GM19035 (cell line): ENCODE data around the gene TTYH1.

ENCODE experiments used
- ATAC-seq: cut with Tn5 transposase; IDR thresholded peaks from one replicate; pipeline ENCODE4 v1.9.1; 2021; ENCODE audit not compliant: unreplicated experiment

TTYH1 gene

GRCh38 chr19:54421521-54421920, 6.3 kb downstream of the TTYH1 start:
- ATAC-seq, result no peak

GRCh38 chr19:54422136-54422535, 6.9 kb downstream of the TTYH1 start:
- ATAC-seq, result no peak

- no peak for ATAC-seq
Observed at GRCh38 chr19:54424201-54424600, 8.9 kb downstream of the TTYH1 start.

- no peak for ATAC-seq
Observed at GRCh38 chr19:54424660-54425381, 9.6 kb downstream of the TTYH1 start.

- ATAC-seq, result no peak
Observed at GRCh38 chr19:54425382-54425723, 10.1 kb downstream of the TTYH1 start.

- ATAC-seq, result no peak
Observed at GRCh38 chr19:54426291-54426931, 11.1 kb downstream of the TTYH1 start.

- no peak for ATAC-seq
Observed at GRCh38 chr19:54427586-54427985, 12.3 kb downstream of the TTYH1 start.

- no peak for ATAC-seq
Observed at GRCh38 chr19:54428323-54429175, 13.3 kb downstream of the TTYH1 start.

- ATAC-seq, result no peak
Observed at GRCh38 chr19:54429176-54429495, 13.9 kb downstream of the TTYH1 start.

GRCh38 chr19:54429545-54430227, 14.4 kb downstream of the TTYH1 start:
- no peak for ATAC-seq

GRCh38 chr19:54430306-54431254, 15.3 kb downstream of the TTYH1 start:
- ATAC-seq, result no peak

- no peak for ATAC-seq
Observed at GRCh38 chr19:54431255-54431838, 16.1 kb downstream of the TTYH1 start.

GRCh38 chr19:54432144-54432738, 17.0 kb downstream of the TTYH1 start:
- ATAC-seq, result no peak

- ATAC-seq, result no peak
Observed at GRCh38 chr19:54433697-54434096, 18.4 kb downstream of the TTYH1 start.

- no peak for ATAC-seq
Observed at GRCh38 chr19:54434112-54434872, 19.0 kb downstream of the TTYH1 start.

GRCh38 chr19:54434873-54435214, 19.6 kb downstream of the TTYH1 start:
- no peak for ATAC-seq

GRCh38 chr19:54435551-54436016, 20.3 kb downstream of the TTYH1 start:
- no peak for ATAC-seq

- ATAC-seq, result no peak
Observed at GRCh38 chr19:54436031-54436523, 20.8 kb downstream of the TTYH1 start.
